Frontal cortex (tissue), 4 donors: ENCODE measurements around the gene FRMD1. TPM values are rescaled to one million over a fixed set of nuclear protein-coding genes. Genes with fewer than 3 reads are reported as not detected.

Experiments used
- DNase-seq, 2 donors: peaks; one replicate each; pipeline ENCODE4 v3.0.0; 2012; ENCODE audit warnings: low spot score in 2 of 2
- FAIRE-seq: peaks from 2 replicates; lab custom pipeline; 2012; peaks lifted over from hg19 to GRCh38; lab: Jason Lieb, UNC
- total RNA-seq: library from RNA; depleted of rRNA; stranded (reverse); fragments of >200 nt; gene quantifications from one replicate; pipeline ENCODE4 v1.2.3, GENCODE V29; 2014
- donor health status: control.
- donor health status: control.
- donor health status: control.

Gene FRMD1
- total RNA-seq, 1 donor from 2014 or later = not detected

DNA sequence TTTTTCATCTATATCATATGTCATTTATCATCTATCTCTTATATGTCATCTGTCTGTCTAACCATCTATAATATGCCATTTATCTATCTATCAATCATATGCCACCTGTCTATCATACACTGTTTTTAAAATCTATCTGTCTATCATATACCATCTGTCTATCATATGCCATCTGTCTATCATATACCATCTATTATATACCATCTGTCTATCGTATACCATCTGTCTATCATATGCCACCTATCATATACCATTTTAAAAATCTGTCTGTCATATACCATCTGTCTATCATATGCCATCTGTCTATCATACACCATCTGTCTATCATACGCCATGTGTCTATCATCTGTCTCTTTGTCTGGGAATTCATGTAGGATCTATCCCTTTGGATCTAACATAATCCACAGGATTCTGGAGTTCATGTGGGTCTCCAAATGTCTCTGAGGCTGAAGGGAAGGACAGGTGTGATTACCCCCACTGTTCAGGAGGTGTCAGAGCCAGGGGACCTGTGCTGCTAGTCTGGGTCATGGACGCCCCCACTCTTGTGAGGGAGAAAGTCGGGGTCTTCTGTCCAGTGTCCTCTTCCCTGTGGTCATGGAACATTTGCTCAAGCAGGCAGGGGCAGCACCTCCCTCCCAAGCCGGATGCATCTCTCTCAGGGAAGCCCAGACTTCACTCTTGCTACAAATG lies 36.9 kb upstream of the FRMD1 start:
- FAIRE-seq (no peak), DNase-seq (no peak)

- no peak for DNase-seq
- no peak for FAIRE-seq
Observed at GRCh38 chr6:168113226-168113625, 34.2 kb upstream of the FRMD1 start.

DNA sequence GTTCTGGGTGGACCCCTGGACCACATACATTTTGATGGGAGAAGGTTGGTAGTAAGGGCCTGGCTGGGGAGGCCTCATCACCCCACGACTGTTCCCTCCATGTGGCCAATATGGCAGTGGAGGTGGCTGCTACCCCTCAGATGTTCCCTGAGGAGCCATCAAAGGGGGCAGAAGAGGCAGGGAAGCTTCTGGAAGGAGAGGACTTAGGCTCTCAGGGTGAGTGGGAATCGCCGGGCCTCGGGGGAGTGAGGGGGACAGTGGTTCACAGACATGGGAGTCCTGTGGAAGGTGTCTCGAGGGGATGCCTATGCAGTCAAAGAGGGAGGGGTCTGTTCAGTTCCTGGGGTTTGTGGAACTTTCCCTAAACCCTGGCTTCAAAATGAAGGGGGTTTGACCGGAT lies 32.9 kb upstream of the FRMD1 start:
- no peak for FAIRE-seq
- DNase-seq = no peak

GRCh38 chr6:168110437-168110836 lies 31.4 kb upstream of the FRMD1 start:
- FAIRE-seq (no peak), DNase-seq (no peak)

DNA sequence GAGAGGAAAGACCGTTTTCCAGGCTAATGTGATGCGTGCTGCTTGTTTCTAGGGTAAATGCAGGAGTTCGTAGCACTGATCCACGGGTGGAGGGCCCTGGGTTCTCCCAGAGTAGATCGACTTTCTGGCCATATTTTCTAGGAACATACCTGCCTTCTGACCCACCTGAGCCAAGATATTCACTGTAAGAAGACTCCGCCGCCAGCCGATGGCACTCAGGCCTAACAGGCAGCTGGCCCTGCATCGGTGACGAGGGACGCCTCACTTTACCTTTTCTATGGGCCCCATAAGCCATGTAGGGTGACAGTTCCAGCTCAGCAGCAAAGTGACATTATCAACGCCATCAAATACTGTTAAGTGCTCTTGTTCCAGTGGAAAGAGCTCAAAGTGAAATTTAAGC lies 30.2 kb upstream of the FRMD1 start:
- FAIRE-seq (no peak), DNase-seq (no peak)

GRCh38 chr6:168107191-168107983 lies 28.4 kb upstream of the FRMD1 start:
- no peak for FAIRE-seq
- DNase-seq = no peak

DNA sequence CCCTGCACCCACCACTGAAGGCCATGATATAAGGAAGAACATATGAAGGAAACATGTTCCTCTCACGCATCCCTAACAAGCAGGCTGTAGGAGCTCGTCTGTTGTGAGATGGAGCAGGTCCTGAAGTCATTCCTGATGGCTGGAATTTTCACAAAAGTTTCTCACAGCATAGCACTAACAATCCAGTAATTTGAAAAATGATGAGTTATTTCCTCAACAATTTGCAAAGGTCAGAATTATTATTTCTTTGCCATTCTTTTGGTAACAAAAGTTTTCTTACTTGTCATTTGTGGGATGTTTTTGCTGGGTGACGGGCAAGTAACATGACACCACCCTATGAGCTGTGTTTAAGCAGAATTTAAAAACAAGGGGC lies 27.6 kb upstream of the FRMD1 start:
- no peak for DNase-seq
- FAIRE-seq = no peak

- DNase-seq = no peak
- no peak for FAIRE-seq
Observed at GRCh38 chr6:168105813-168106632, 27.0 kb upstream of the FRMD1 start.

GRCh38 chr6:168104636-168105035 lies 25.6 kb upstream of the FRMD1 start:
- FAIRE-seq = no peak

DNA sequence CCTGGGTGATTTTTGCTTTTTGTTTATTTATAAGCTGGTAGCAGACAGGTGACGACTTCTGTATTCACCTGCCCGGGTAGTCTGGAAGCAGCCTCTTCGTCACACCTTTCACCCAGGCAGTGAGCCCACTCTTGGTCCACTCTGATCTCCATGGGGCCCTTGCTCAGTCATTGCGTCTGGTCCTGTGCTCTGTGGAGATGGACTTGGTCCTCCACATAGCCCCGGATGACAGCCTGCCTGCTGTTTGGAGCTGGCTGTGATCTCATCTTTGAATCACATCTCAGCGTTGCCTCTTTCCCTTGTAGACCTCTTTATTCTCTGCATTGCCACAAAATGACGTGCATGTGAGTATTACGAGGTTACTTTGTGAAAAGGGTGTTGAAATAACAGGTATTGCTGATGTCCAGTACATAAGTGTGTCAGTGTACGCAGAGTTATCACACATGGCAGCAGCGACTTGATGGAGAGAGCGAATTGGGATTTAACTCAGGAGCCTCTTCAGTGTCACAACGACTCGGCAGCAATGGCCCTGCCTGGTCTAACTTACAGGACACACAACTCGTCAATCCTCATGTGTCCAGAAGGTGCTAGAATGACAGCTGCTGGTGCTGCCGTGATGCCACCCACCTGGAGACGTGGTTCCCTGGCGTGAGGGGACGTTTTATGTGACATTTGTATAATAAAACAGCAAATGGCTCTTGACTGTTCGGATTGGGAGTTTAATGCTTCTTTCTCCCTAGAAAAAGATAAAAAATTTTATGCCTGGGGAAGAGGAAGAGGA lies 24.2 kb upstream of the FRMD1 start:
- DNase-seq (no peak), FAIRE-seq (no peak)

More at GRCh38 chr6:168104636-168105035, 25.6 kb upstream of the FRMD1 start:
- no peak for DNase-seq

GRCh38 chr6:168102315-168102985 lies 23.4 kb upstream of the FRMD1 start:
- DNase-seq (no peak), FAIRE-seq (no peak)

- FAIRE-seq (no peak), DNase-seq (no peak)
Observed at GRCh38 chr6:168101590-168102314, 22.7 kb upstream of the FRMD1 start.

GRCh38 chr6:168100803-168101589 lies 22.0 kb upstream of the FRMD1 start:
- DNase-seq (no peak), FAIRE-seq (no peak)

- DNase-seq (no peak), FAIRE-seq (no peak)
Observed at GRCh38 chr6:168100011-168100802, 21.2 kb upstream of the FRMD1 start.

DNA sequence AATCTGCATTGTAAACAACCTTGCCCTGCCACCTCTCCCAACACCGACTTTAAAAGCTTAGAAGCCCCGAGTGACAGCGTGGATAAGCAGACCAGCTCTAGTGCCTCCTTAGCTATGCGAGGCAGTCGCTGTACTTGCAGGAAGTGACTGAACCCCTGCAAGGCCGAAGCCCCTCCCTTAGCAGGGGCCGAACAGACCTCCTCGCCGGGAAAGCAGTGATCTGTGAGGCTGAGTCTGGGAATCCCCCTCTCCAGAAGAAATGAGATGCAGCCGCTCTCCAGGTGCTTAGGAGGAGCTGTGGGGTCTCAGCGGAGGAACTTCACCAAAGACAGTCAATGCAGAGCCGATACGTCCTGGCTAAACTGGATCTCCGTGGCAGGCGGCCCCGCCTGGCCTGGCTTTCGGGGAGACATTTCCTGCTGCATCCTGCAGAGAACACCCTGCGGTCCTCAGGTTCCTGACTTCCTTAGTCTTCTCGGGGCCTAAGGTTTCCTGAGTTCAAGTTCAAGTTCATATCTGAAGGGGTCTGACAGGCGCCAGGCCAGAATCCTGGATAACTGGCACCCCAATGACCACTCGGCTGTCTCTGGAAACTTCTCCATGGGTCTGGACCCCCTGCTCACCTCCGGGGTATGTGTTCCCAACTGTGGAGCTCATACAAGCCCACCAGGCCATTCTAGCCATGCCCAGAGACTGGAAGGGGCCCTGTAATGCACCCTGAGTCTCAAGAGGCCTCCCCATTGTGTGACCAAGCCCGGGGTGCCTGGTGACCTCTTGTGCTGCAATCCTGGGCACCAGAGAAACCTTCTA lies 20.4 kb upstream of the FRMD1 start:
- no peak for DNase-seq

GRCh38 chr6:168098431-168098861 lies 19.4 kb upstream of the FRMD1 start:
- DNase-seq (no peak), FAIRE-seq (no peak)

More for the DNA sequence above, 20.4 kb upstream of the FRMD1 start:
- no peak for FAIRE-seq
